ENCODE measurements around the gene FOXN3. TPM values are rescaled to one million over a fixed set of nuclear protein-coding genes. Genes with fewer than 3 reads are reported as not detected.
"Not testable (repeated sequence)": the region's sequence is repeated elsewhere in the genome, so short reads cannot be mapped to it uniquely, and the experiment has no call there.

The FOXN3 gene
- total and polyA plus RNA-seq, 10 donors, result 9.2 to 121 (median 98.3) TPM

DNA sequence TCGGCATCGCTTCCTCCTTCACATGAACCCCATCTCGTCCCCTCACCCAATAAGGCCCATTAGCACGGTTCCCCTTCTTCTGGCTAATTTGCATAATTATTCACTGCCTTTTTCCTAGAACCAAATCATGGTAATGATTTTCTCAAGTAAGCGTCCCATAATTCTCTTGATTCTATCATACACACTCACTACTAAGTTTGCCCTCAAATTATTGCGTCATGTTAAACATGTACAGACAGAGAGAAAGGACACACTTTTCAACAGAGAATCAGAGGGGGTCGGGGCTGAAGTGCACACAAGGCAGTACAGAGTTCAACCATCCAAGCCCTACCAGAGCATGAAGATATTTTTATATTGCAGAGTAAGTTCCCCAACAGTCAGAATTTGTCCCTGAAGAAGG lies 256.6 kb downstream of the FOXN3 start:
- Histone ChIP-seq H3K27me3 (replicated peaks in 1 of 7) (no peaks in the 10 kb centered on the region), H3K27ac (no peak overlapping the region), H3K4me3 (no peak overlapping the region), H3K4me1 (peaks cover 10 to 18% (median 16%) of the 10 kb centered on the region in 6 donors), H3K36me3 (peaks cover 0 to 65% (median 19%) of the 10 kb centered on the region in 6 donors), H3K9me3 (no peaks in the 10 kb centered on the region)
- TF ChIP-seq, protein P1, sequence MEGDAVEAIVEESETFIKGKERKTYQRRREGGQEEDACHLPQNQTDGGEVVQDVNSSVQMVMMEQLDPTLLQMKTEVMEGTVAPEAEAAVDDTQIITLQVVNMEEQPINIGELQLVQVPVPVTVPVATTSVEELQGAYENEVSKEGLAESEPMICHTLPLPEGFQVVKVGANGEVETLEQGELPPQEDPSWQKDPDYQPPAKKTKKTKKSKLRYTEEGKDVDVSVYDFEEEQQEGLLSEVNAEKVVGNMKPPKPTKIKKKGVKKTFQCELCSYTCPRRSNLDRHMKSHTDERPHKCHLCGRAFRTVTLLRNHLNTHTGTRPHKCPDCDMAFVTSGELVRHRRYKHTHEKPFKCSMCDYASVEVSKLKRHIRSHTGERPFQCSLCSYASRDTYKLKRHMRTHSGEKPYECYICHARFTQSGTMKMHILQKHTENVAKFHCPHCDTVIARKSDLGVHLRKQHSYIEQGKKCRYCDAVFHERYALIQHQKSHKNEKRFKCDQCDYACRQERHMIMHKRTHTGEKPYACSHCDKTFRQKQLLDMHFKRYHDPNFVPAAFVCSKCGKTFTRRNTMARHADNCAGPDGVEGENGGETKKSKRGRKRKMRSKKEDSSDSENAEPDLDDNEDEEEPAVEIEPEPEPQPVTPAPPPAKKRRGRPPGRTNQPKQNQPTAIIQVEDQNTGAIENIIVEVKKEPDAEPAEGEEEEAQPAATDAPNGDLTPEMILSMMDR (IDR thresholded peaks at IDR 0.05 in 8 of 11, conservative IDR thresholded peaks at IDR 0.05 in 3 of 11), result no peak
- TF ChIP-seq POLR2A (IDR thresholded peaks at IDR 0.05), result no peak
- no peak for TF ChIP-seq POLR2AphosphoS5 (IDR thresholded peaks at IDR 0.05)
- DNase-seq, result no peak
- WGBS, 5 donors, result 63 to 91% (median 74%) methylated on average over 7 of the region's 7 CpGs
- intact Hi-C loops (cut with DNase I; ENCODE audit: low total_unique reads), result no loop called here

DNA sequence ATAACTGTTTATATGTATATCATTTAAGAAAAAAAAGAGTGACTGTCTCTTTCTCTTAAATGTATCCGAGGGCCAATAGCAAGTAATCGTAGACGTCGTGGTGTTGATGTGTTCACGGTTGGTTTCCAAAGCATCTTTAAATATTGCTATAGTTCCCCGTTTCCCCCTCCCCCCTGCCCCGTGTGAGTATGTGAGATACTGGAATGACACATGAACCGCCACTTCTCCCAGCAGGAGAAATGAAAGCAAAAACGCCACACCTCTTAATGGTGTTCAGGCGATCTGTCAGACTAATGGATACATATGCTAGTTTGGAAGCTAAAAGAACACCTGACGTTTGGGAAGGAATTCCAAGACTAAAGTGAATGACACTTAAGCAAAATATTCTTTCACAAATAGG lies 258.3 kb downstream of the FOXN3 start:
- Histone ChIP-seq H3K27ac (no peak overlapping the region), H3K4me3 (no peak overlapping the region), H3K27me3 (replicated peaks in 1 of 7) (no peaks in the 10 kb centered on the region), H3K4me1 (peaks cover 0 to 1% (median 0%) of the 10 kb centered on the region in 6 donors), H3K9me3 (no peaks in the 10 kb centered on the region), H3K36me3 (peaks cover 0 to 72% (median 19%) of the 10 kb centered on the region in 6 donors)
- TF ChIP-seq POLR2AphosphoS5 (IDR thresholded peaks at IDR 0.05) (no peak), POLR2A (IDR thresholded peaks at IDR 0.05) (no peak)
- TF ChIP-seq, protein P1 (IDR thresholded peaks at IDR 0.05 in 8 of 11, conservative IDR thresholded peaks at IDR 0.05 in 3 of 11), result no peak
- DNase-seq, result no peak
- 91 to 95% (median 92%) methylated on average over 11 of the region's 11 CpGs for WGBS, 5 donors
- intact Hi-C loops (cut with DNase I; ENCODE audit: low total_unique reads), result no loop called here

DNA sequence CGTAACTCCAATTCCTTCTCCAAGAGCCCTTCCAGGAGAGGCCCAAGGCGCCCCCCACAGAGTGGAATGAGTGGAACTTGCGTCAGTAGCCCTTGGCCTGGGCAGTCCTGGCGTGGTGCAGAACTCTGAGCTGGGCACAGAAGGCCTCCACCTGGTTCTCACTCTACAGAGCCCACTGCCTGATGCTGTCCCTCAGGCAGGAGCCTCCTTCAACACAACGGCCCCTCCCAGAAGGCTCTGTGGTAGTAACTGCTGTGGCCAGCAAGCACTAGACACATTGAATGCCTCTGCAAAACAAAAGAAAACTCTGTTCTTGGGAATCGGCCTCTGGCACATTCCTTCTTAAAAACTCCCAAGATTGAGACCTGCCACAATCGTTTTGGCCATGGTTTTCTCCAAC lies 258.9 kb downstream of the FOXN3 start:
- DNase-seq; H3K4me3 ChIP-seq; H3K4me1 ChIP-seq; H3K9me3 ChIP-seq; H3K27me3 ChIP-seq (replicated peaks in 1 of 7); H3K27ac ChIP-seq; intact Hi-C loops (cut with DNase I; ENCODE audit: low total_unique reads): not testable (repeated sequence)
- H3K36me3 ChIP-seq, result peaks cover 0 to 67% (median 18%) of the 10 kb centered on the region in 6 donors
- 92 to 97% (median 94%) methylated on average over 7 of the region's 7 CpGs for WGBS, 5 donors

DNA sequence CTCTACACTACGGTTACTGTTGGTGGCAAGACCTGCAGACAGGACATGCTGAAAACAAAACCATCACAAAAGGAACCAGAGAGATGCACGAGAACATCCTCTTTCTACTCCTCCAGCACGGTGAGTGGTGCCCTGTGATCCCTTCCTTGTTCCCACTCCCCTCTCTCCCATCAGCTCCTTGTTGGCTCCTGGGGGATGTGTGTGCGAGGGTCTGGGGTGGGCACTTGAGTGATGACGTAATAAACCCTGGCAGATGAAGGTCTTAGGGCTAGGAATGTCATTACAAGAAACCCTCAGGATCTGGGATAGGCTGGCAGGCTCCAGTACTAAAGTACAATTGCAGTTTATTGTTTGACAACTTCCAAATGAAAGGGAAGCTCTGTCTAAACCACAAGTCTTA lies 261.5 kb downstream of the FOXN3 start:
- TF ChIP-seq POLR2A (IDR thresholded peaks at IDR 0.05) (no peak), POLR2AphosphoS5 (IDR thresholded peaks at IDR 0.05) (no peak)
- TF ChIP-seq, protein P1 (IDR thresholded peaks at IDR 0.05 in 8 of 11, conservative IDR thresholded peaks at IDR 0.05 in 3 of 11), result no peak
- intact Hi-C loops (cut with DNase I; ENCODE audit: low total_unique reads), result no loop called here
- Histone ChIP-seq H3K27ac (no peak overlapping the region), H3K4me1 (no peaks in the 10 kb centered on the region), H3K36me3 (peaks cover 0 to 44% (median 4%) of the 10 kb centered on the region in 6 donors), H3K4me3 (no peak overlapping the region), H3K9me3 (peaks cover 0 to 18% (median 6%) of the 10 kb centered on the region in 8 donors), H3K27me3 (replicated peaks in 1 of 7) (no peaks in the 10 kb centered on the region)
- DNase-seq, result no peak
- WGBS, 5 donors, result 83 to 97% (median 93%) methylated on average over 5 of the region's 5 CpGs

DNA sequence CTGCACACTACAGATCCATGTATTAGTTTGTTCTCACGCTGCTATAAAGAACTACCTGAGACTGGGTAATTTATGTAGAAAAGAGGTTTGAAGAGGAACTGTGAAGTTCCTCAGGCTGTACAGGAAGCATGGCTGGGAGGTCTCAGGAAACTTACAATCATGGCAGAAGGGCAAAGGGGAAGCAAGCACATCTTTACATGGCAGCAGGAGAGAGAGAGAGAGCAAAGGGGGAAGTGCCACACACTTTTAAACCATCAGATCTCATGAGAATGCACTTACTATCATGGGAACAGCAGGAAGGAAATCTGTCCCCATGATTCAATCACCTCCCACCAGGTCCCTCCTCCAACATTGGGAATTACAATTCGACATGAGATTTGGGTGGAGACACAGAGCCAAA lies 265.3 kb downstream of the FOXN3 start:
- H3K27me3 ChIP-seq (replicated peaks in 1 of 7); H3K4me3 ChIP-seq; intact Hi-C loops (cut with DNase I; ENCODE audit: low total_unique reads); H3K27ac ChIP-seq; DNase-seq; H3K4me1 ChIP-seq: not testable (repeated sequence)
- H3K36me3 ChIP-seq, result peaks cover 0 to 19% (median 2%) of the 10 kb centered on the region in 6 donors
- 72 to 95% (median 85%) methylated on average over 2 of the region's 2 CpGs for WGBS, 5 donors
- peaks cover 0 to 18% (median 6%) of the 10 kb centered on the region in 8 donors for H3K9me3 ChIP-seq
